Dedifferentiated amniotic fluid mesenchymal stem cell (primary cell): Measurements from ENCODE around the gene XCR1.
"Not testable (repeated sequence)": the region's sequence is repeated elsewhere in the genome, so short reads cannot be mapped to it uniquely, and the experiment has no call there.

ENCODE experiments used
- DNase-seq: peaks from one replicate; pipeline ENCODE4 v3.0.0-alpha.2; 2016; ENCODE audit errors: extremely low spot score

Gene XCR1

GRCh38 chr3:46006238-46007032, 20.8 kb downstream of the XCR1 start:
- peak; percentile 58 for DNase-seq

- not testable (repeated sequence) for DNase-seq
Observed at GRCh38 chr3:46003706-46004105, 23.6 kb downstream of the XCR1 start.

GRCh38 chr3:46001178-46001577, 26.1 kb downstream of the XCR1 start:
- DNase-seq, result no peak

GRCh38 chr3:45997942-45998341, 29.3 kb downstream of the XCR1 start:
- DNase-seq, result no peak

- DNase-seq, result not testable (repeated sequence)
Observed at GRCh38 chr3:45997499-45997898, 29.8 kb downstream of the XCR1 start.

GRCh38 chr3:45995236-45996192, 31.8 kb downstream of the XCR1 start, which contains the start of gene FYCO1:
Gene FYCO1 (minus strand): TSS chr3:45995824. CDS start chr3:45984910, 10,914 bp downstream.
- peak; percentile 88 for DNase-seq

- no peak for DNase-seq
Observed at GRCh38 chr3:45994419-45995235, 32.7 kb downstream of the XCR1 start.

GRCh38 chr3:45993421-45994027, 33.8 kb downstream of the XCR1 start:
- no peak for DNase-seq

GRCh38 chr3:45992821-45993221, 34.5 kb downstream of the XCR1 start:
- no peak for DNase-seq

GRCh38 chr3:45992133-45992729, 35.1 kb downstream of the XCR1 start:
- DNase-seq, result no peak

- DNase-seq, result no peak
Observed at GRCh38 chr3:45991341-45991740, 35.9 kb downstream of the XCR1 start.

GRCh38 chr3:45990181-45990580, 37.1 kb downstream of the XCR1 start:
- DNase-seq, result no peak

- DNase-seq, result peak; percentile 73
Observed at GRCh38 chr3:45988804-45989203, 38.5 kb downstream of the XCR1 start.

- no peak for DNase-seq
Observed at GRCh38 chr3:45988362-45988761, 38.9 kb downstream of the XCR1 start.

GRCh38 chr3:45987368-45988291, 39.7 kb downstream of the XCR1 start:
- DNase-seq, result no peak

GRCh38 chr3:45986303-45986982, 40.8 kb downstream of the XCR1 start:
- DNase-seq, result peak; percentile 62

GRCh38 chr3:45985532-45986302, 41.6 kb downstream of the XCR1 start:
- no peak for DNase-seq
